NCI-H2196 treated with DMSO at 0.1 percent for 48 hours (cell line): ENCODE measurements around the gene PTPN22.

Experiments used
- DNase-seq: peaks from one replicate; lab custom pipeline; 2025; ENCODE audit not compliant: unreplicated experiment; lab: John Stamatoyannopoulos, UW

Gene PTPN22

GRCh38 chr1:113871597-113872113, at the start of gene PTPN22:
TSS of gene PTPN22 (minus strand) at chr1:113871712.
- DNase-seq: no peak

- DNase-seq: no peak
Measured at GRCh38 chr1:113918243-113918642, 46.7 kb upstream of the PTPN22 start.

- no peak for DNase-seq
Measured at GRCh38 chr1:113917400-113918082, 46.0 kb upstream of the PTPN22 start.

GRCh38 chr1:113916974-113917373, 45.5 kb upstream of the PTPN22 start:
- no peak for DNase-seq

- DNase-seq: no peak
Measured at GRCh38 chr1:113913887-113914664, 42.6 kb upstream of the PTPN22 start.

- DNase-seq: no peak
Measured at GRCh38 chr1:113913312-113913668, 41.8 kb upstream of the PTPN22 start.

GRCh38 chr1:113912594-113913311, 41.2 kb upstream of the PTPN22 start:
- peak; percentile 70 for DNase-seq

- no peak for DNase-seq
Measured at GRCh38 chr1:113905435-113905861, 33.9 kb upstream of the PTPN22 start.

- DNase-seq: peak; percentile 99
Measured at GRCh38 chr1:113904674-113905434, 33.3 kb upstream of the PTPN22 start, which contains the start of the genes AP4B1 and DCLRE1B. TSS of gene AP4B1 (minus strand) at chr1:113904799. CDS start at chr1:113904717, 82 bp downstream. TSS of gene DCLRE1B (plus strand) at chr1:113905326. CDS start at chr1:113905587, 261 bp downstream.

GRCh38 chr1:113904293-113904673, 32.8 kb upstream of the PTPN22 start:
- DNase-seq: peak; percentile 66

- DNase-seq: no peak
Measured at GRCh38 chr1:113903501-113904292, 32.2 kb upstream of the PTPN22 start.

GRCh38 chr1:113901191-113901590, 29.7 kb upstream of the PTPN22 start:
- no peak for DNase-seq

- no peak for DNase-seq
Measured at GRCh38 chr1:113899111-113899510, 27.6 kb upstream of the PTPN22 start.

- no peak for DNase-seq
Measured at GRCh38 chr1:113898241-113898814, 26.8 kb upstream of the PTPN22 start.

- DNase-seq: no peak
Measured at GRCh38 chr1:113895961-113896360, 24.4 kb upstream of the PTPN22 start.

- no peak for DNase-seq
Measured at GRCh38 chr1:113895098-113895497, 23.6 kb upstream of the PTPN22 start.

- no peak for DNase-seq
Measured at GRCh38 chr1:113893267-113893666, 21.8 kb upstream of the PTPN22 start.

GRCh38 chr1:113891631-113892220, 20.2 kb upstream of the PTPN22 start:
- no peak for DNase-seq

- no peak for DNase-seq
Measured at GRCh38 chr1:113890816-113891215, 19.3 kb upstream of the PTPN22 start.
